ENCODE measurements around the gene KCNC4. TPM values are rescaled to one million over a fixed set of nuclear protein-coding genes. Genes with fewer than 3 reads are reported as not detected.

KCNC4 gene
- total and polyA plus RNA-seq, 2 of the 4 experiments (the other 2 are of a cell fraction) = 0.18 to 2.3 TPM

DNA sequence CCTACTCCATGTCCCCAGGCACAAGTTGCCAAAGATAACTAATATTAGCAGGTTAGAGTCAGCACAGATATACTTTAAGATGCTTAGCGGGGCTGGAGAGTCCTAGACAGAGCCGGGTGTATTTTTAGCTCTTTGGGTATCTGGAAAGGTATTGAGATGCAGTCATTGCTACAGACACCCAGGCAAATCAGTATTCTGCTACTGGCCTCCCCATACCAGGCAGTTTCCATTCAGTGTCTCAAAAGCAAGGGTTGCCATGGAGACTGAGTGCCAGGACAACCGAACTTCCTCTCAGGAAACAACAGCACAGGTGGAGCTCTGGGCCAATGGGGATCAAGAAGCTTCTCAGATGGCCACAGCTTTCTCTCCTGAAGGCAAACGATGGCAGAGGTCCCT is 45.3 kb downstream of the KCNC4 start:
- ATAC-seq (ENCODE audit: low read depth) (no peak), DNase-seq (no peak)
- no peaks in the 10 kb centered on the region for H4K20me1 ChIP-seq (ENCODE audit: insufficient read depth, low read length)
- no peak overlapping the region for H2BK120ac ChIP-seq (ENCODE audit: low read depth, low read length)
- no peak overlapping the region for H2AK5ac ChIP-seq (ENCODE audit: low read depth, low read length)
- dilution Hi-C loops (cut with HindIII; ENCODE audit: low sequenced_read_pairs, unreplicated experiment) (no loop called here), intact Hi-C loops (cut with micrococcal nuclease) (no loop called here), in situ Hi-C loops (cut with MboI; ENCODE audit: low sequenced_read_pairs) (no loop called here)
- H3K4me3 ChIP-seq (ENCODE audit: insufficient read depth, low read depth, low read length) = no peak overlapping the region
- no peak overlapping the region for H3K27ac ChIP-seq (ENCODE audit: insufficient read depth, low read length)
- no peaks in the 10 kb centered on the region for H3K4me1 ChIP-seq (ENCODE audit: control insufficient read depth, insufficient read depth, low read length)
- H4K8ac ChIP-seq (ENCODE audit: low read depth in 2 of 2, low read length in 2 of 2) = no peak overlapping the region
- peaks cover 33% of the 10 kb centered on the region for H3K27me3 ChIP-seq (ENCODE audit: control insufficient read depth, insufficient read depth, low read length)
- no peak overlapping the region for H4K5ac ChIP-seq (ENCODE audit: low read depth, low read length)
- H2AK9ac ChIP-seq (replicated peaks; ENCODE audit: low read depth, low read length, poor library complexity) = no peak overlapping the region
- H3K56ac ChIP-seq (ENCODE audit: extremely low read depth, insufficient read depth, low read length) = no peak overlapping the region
- no peak overlapping the region for H3K23ac ChIP-seq (ENCODE audit: low read depth, low read length)
- TF ChIP-seq BHLHE40 (IDR thresholded peaks at IDR 0.05; ENCODE audit: low read depth, low read length) (no peak), MAFK (IDR thresholded peaks at IDR 0.05; ENCODE audit: low read depth, low read length) (no peak), CHD1 (IDR thresholded peaks at IDR 0.05; ENCODE audit: low read depth, low read length) (no peak)
- POLR2A ChIA-PET (ENCODE audit: unreplicated experiment) = no interaction called here
- H2BK15ac ChIP-seq (ENCODE audit: low read depth, low read length) = no peak overlapping the region
- BruUV-seq (replicated peaks) = no TSS peak
- no peaks in the 10 kb centered on the region for H3K9me1 ChIP-seq (ENCODE audit: insufficient read depth, low read length)
- no peak overlapping the region for H3K4me2 ChIP-seq (ENCODE audit: low read depth, low read length)
- no peak overlapping the region for H3K14ac ChIP-seq (replicated peaks; ENCODE audit: low read depth, low read length)
- H3K4ac ChIP-seq (ENCODE audit: low read depth, low read length) = no peak overlapping the region
- H3K79me1 ChIP-seq (ENCODE audit: low read depth in 1 of 2, low read length in 2 of 2) = no peaks in the 10 kb centered on the region
- H3K18ac ChIP-seq (ENCODE audit: low read depth, low read length) = no peak overlapping the region
- no peaks in the 10 kb centered on the region for H3K9me3 ChIP-seq (ENCODE audit: control insufficient read depth, insufficient read depth, low read length)
- H2BK5ac ChIP-seq (ENCODE audit: low read depth, low read length, poor library complexity, severe bottlenecking) = no peak overlapping the region
- H4K91ac ChIP-seq (ENCODE audit: insufficient read depth, low read depth, low read length) = no peak overlapping the region
- WGBS, 2 experiments (ENCODE audit: extremely low coverage in 2 of 2, insufficient read length in 1 of 2) = 33% methylated on average over 1 of the region's 4 CpGs; no CpG with 5 or more reads in 1 of the 2 experiments
- H3K36me3 ChIP-seq (ENCODE audit: control insufficient read depth, insufficient read depth, low read length) = no peaks in the 10 kb centered on the region
- no peak overlapping the region for H2AFZ ChIP-seq (replicated peaks; ENCODE audit: low read length, poor library complexity)
- CTCF ChIA-PET = interaction anchor here (1.1 kb wide), 1 partner anchor 10 kb away, joined by 4 read pairs; no protein-coding TSS in a partner anchor
- H3K9ac ChIP-seq (ENCODE audit: low read depth, low read length) = no peak overlapping the region
- H2BK20ac ChIP-seq (ENCODE audit: low read depth, low read length) = no peak overlapping the region
